ENCODE results near the gene UBE3D.
A peak's percentile ranks its signal among the peaks of the same experiment; 100 is the strongest.

UBE3D gene

GRCh38 chr6:83061190-83061589 lies 4.5 kb downstream of the UBE3D start:
- TF ChIP-seq CTCF (IDR thresholded peaks at IDR 0.05; ENCODE audit: insufficient read depth, low read length) (no peak), SPI1 (IDR thresholded peaks at IDR 0.05; ENCODE audit: borderline replicate concordance, low read depth) (peak; percentile 71)
- Histone ChIP-seq H3K4me3 (replicated peaks; ENCODE audit: insufficient read depth, low read length) (no peak overlapping the region), H3K27ac (replicated peaks) (no peak overlapping the region), H3K27me3 (ENCODE audit: insufficient read depth, poor library complexity, severe bottlenecking) (no peaks in the 10 kb centered on the region)
- DNase-seq (ENCODE audit: low read depth in 1 of 2, low spot score in 1 of 2) = no peak

GRCh38 chr6:83057705-83058321 lies 7.8 kb downstream of the UBE3D start:
- H3K4me3 ChIP-seq (replicated peaks; ENCODE audit: insufficient read depth, low read length) = no peak overlapping the region
- H3K27ac ChIP-seq (replicated peaks) = no peak overlapping the region
- no peaks in the 10 kb centered on the region for H3K27me3 ChIP-seq (ENCODE audit: insufficient read depth, poor library complexity, severe bottlenecking)
- peak in 1 of 2 experiments; percentile 42 for DNase-seq (ENCODE audit: low read depth in 1 of 2, low spot score in 1 of 2)
- TF ChIP-seq REST (IDR thresholded peaks at IDR 0.05; ENCODE audit: insufficient replicate concordance, low read depth) = no peak
- TF ChIP-seq GABPA (IDR thresholded peaks at IDR 0.05; ENCODE audit: low read depth) = no peak
- peak; percentile 51 for TF ChIP-seq CTCF (IDR thresholded peaks at IDR 0.05; ENCODE audit: insufficient read depth, low read length)

- Histone ChIP-seq H3K4me3 (replicated peaks; ENCODE audit: insufficient read depth, low read length) (no peak overlapping the region), H3K27ac (replicated peaks) (no peak overlapping the region), H3K27me3 (ENCODE audit: insufficient read depth, poor library complexity, severe bottlenecking) (no peaks in the 10 kb centered on the region)
- TF ChIP-seq GABPA (IDR thresholded peaks at IDR 0.05; ENCODE audit: low read depth) = no peak
- peak; percentile 66 for TF ChIP-seq CTCF (IDR thresholded peaks at IDR 0.05; ENCODE audit: insufficient read depth, low read length)
- peak in 1 of 2 experiments; percentile 37 for DNase-seq (ENCODE audit: low read depth in 1 of 2, low spot score in 1 of 2)
Observed at GRCh38 chr6:83055366-83055964, 10.2 kb downstream of the UBE3D start.

GRCh38 chr6:83053678-83054077 lies 12.0 kb downstream of the UBE3D start:
- no peaks in the 10 kb centered on the region for H3K27me3 ChIP-seq (ENCODE audit: insufficient read depth, poor library complexity, severe bottlenecking)
- H3K27ac ChIP-seq (replicated peaks) = no peak overlapping the region
- TF ChIP-seq SPI1 (IDR thresholded peaks at IDR 0.05; ENCODE audit: borderline replicate concordance, low read depth) (no peak), GABPA (IDR thresholded peaks at IDR 0.05; ENCODE audit: low read depth) (no peak), POLR2AphosphoS5 (IDR thresholded peaks at IDR 0.05; ENCODE audit: low read depth) (no peak), CTCF (IDR thresholded peaks at IDR 0.05; ENCODE audit: insufficient read depth, low read length) (no peak), REST (IDR thresholded peaks at IDR 0.05; ENCODE audit: insufficient replicate concordance, low read depth) (no peak)
- H3K4me3 ChIP-seq (replicated peaks; ENCODE audit: insufficient read depth, low read length) = no peak overlapping the region
- DNase-seq (ENCODE audit: low read depth in 1 of 2, low spot score in 1 of 2) = no peak
